Renal pelvis (tissue), 12 donors: Measurements from ENCODE around the gene OR2A7. TPM values are rescaled to one million over a fixed set of nuclear protein-coding genes. Genes with fewer than 3 reads are reported as not detected.
"Not testable (repeated sequence)": the region's sequence is repeated elsewhere in the genome, so short reads cannot be mapped to it uniquely, and the experiment has no call there.

Source experiments
- DNase-seq: peaks from one replicate; pipeline ENCODE4 v3.0.0-alpha.2; 2013
- long read RNA-seq, 16 experiments: transcript quantifications; one replicate each; lab custom pipeline, GENCODE V29; 2026
- polyA plus RNA-seq, 3 donors: library from polyadenylated mRNA; unstranded; fragments of 120-200 nt; gene quantifications; one replicate each; pipeline ENCODE4 v1.2.1, GENCODE V29; 2013; ENCODE audit not compliant: insufficient read length in 3 of 3

Gene OR2A7
- polyA plus RNA-seq = 10 to 100 TPM in 2 of 3 donors, 1 to 10 TPM in 1; 3.2 to 21.1 (median 19.6) TPM
- long read RNA-seq, donor 1, partial matches to known transcripts = 0 of 2 reads
- long read RNA-seq, donor 1, other reads (novel, unspliced or antisense) = 0 of 2 reads
- long read RNA-seq, donor 2 = 0 reads
- long read RNA-seq, donor 3, partial matches to known transcripts = 0 of 2 reads
- long read RNA-seq, donor 3, other reads (novel, unspliced or antisense) = 0 of 2 reads
- long read RNA-seq, donor 4, partial matches to known transcripts = 0 of 1 reads
- long read RNA-seq, donor 4, other reads (novel, unspliced or antisense) = 0 of 1 reads
- long read RNA-seq, donor 5 = 0 reads
- long read RNA-seq, donor 6, transcript OR2A7-201 (1 exons, 1,116 nt) = major isoform, 5 of 5 reads
- long read RNA-seq, donor 6, partial matches to known transcripts = 0 of 5 reads
- long read RNA-seq, donor 6, other reads (novel, unspliced or antisense) = 0 of 5 reads
- long read RNA-seq, donor 7 = 0 reads
- long read RNA-seq, donor 8, partial matches to known transcripts = 0 of 1 reads
- long read RNA-seq, donor 8, other reads (novel, unspliced or antisense) = 0 of 1 reads
- long read RNA-seq, donor 9, partial matches to known transcripts = 0 of 1 reads
- long read RNA-seq, donor 9, other reads (novel, unspliced or antisense) = 0 of 1 reads
- long read RNA-seq, donor 10, transcript OR2A7-201 (1 exons, 1,116 nt) = major isoform, 6 of 6 reads
- long read RNA-seq, donor 10, partial matches to known transcripts = 0 of 6 reads
- long read RNA-seq, donor 10, other reads (novel, unspliced or antisense) = 0 of 6 reads
- long read RNA-seq, donor 11, partial matches to known transcripts = 0 of 2 reads
- long read RNA-seq, donor 11, other reads (novel, unspliced or antisense) = 0 of 2 reads
- long read RNA-seq, donor 12, partial matches to known transcripts = 0 of 4 reads
- long read RNA-seq, donor 12, other reads (novel, unspliced or antisense) = 0 of 4 reads
- long read RNA-seq, donor 13, partial matches to known transcripts = 0 of 1 reads
- long read RNA-seq, donor 13, other reads (novel, unspliced or antisense) = 0 of 1 reads
- long read RNA-seq, donor 14, transcript OR2A7-201 (1 exons, 1,116 nt) = major isoform, 6 of 6 reads
- long read RNA-seq, donor 14, partial matches to known transcripts = 0 of 6 reads
- long read RNA-seq, donor 14, other reads (novel, unspliced or antisense) = 0 of 6 reads
- long read RNA-seq, donor 15, transcript OR2A7-201 (1 exons, 1,116 nt) = major isoform, 5 of 5 reads
- long read RNA-seq, donor 15, partial matches to known transcripts = 0 of 5 reads
- long read RNA-seq, donor 15, other reads (novel, unspliced or antisense) = 0 of 5 reads
- long read RNA-seq, donor 16 = 0 reads

- DNase-seq = not testable (repeated sequence)
Measured at GRCh38 chr7:144264692-144265091, at the start of gene OR2A7. Gene OR2A7 (minus strand): TSS chr7:144264792. CDS start chr7:144259628, 5,164 bp downstream.

- not testable (repeated sequence) for DNase-seq
Measured at GRCh38 chr7:144311872-144312469, 47.4 kb upstream of the OR2A7 start, which contains the start of gene OR2A1. Gene OR2A1 (plus strand): TSS chr7:144312419. CDS start chr7:144318125, 5,706 bp downstream.

DNA sequence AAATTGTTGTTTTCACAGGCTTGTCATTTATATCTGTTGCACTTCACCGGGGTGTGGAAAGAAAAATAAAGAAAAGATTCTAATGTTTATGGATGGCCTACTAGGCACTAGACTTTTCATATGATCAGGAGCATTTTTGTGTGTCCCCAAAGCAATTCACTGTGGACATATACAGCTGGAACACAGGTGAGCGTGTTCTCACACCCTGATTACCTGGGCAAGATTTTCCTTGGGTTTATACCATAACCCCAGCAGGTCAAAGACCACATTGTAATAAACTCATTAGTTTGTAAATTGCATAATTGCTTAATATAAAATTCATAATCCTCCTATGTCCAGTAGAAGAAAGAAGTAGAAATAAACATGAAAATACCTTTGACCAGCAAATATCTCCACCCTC lies 46.6 kb upstream of the OR2A7 start:
- not testable (repeated sequence) for DNase-seq

DNA sequence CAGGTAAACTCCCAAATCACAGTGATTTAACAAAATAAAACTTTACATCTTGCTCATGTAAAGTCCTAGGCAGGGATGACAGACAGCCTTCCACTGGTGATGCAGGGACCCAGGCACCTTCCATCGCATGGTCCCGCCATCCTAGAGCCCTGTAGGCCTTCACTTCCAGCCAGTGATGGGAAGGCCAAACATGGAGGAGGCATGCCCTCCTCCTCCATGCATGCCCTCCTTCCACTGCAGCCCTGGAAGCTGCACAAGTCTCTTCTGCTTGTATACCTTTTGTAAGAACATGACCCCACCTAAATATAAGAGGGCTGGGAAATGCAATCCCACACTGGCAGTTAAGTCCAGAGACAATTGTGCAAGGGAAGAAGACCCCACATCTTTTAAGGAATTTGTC lies 45.1 kb upstream of the OR2A7 start:
- not testable (repeated sequence) for DNase-seq

DNA sequence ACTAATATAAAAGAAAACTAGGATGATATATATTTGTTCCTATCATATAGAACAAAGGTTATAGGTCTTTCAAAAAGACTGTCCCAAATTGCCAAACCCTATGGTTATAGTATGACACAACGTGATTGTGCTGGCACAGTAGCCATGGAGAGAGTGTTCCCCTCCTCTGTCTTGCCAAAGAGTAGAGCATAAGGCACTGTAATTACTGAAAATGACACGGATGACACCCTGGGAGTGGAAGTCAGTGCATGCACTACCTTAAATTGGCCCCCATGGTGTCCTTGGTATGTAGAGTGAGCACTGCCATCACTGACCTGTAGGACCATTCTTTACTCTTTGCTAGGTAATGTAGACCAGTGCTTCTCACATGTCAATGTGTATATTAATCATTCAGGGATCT lies 40.6 kb upstream of the OR2A7 start:
- DNase-seq = not testable (repeated sequence)

DNA sequence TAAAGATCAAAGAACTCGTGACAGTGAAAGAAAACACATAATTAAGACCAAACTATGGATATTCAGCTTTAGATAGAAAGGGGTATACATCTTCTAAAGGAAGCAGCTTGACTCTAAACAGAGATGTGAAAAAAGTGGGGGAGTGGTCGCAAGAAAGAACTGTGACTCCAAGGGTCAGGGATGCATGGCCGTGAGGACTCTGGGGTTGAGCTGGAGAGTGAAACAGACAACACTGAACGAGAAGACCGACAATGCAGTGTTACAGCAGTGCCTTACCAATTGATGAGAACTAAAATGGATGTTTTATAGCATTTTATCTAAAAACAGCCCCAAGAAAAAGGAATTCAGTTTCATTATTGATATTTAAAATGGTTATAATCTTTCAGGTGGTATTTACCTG lies 39.0 kb upstream of the OR2A7 start:
- not testable (repeated sequence) for DNase-seq

DNA sequence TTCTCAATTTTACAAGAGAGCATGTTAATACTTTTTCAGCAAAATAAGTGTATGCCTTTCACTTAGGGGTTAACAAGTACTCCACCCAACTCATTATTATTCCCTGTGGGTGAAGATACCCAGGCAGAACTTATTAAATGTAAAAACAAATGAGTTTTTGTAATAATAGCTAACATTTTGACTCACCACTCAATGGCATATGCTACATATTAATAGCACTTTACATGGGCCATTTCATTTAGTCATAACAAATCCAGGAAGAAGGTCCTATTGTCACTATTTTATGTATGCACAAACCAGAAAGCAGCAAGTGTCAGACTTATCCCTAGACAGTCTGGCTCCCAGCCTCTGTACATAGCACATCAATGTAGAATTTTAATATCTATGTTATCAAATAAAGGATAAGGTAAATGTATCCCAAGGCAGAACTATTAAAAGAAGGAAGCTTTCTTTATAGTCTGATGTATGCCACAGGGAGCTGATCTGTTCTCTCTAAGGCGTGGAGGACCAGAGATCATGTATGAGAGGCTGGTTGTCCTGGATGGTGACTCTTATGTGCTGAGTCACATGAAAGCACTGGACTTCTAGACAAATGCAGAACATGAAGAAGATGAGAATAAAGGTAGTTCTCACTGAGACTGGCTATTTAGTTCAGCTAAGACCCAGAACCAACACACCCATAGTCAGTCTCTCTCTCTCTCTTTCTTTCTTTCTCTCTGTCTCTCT lies 38.1 kb upstream of the OR2A7 start:
- DNase-seq = not testable (repeated sequence)

DNA sequence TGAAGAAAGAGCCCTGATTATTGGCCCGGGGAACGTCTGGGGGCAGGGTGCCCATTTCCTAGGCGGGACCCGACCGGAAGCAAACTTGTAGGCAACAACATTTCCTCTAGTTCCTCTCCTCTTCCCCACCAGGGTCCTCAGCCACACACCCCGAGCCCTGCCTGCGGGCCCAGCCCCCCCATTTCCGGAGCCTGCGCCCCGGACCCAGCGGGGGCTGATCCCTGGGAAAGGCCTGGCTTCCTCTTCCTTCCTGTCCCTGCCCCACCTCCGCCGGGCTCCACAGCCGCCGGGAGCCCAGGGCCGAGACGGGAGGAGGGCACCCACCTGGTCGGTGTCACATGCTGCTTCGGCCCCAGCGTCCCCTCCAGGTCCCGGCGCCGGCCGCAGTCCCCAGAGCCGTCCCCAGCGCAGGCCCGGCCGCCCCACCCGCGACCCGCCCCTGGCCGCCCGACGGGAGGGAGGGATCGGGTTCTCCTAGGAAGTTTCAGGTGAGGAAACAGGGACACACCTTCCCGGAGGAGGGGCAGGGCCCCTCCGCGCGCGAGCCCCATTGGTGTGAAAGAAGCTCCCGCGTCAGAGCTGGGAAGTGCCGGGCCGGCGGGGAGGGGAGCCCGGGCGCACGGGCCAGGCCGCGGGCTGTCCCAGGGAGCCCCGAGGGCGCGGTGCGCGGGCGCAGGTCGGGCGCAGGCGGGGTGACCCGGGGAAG lies 29.4 kb upstream of the OR2A7 start:
- DNase-seq = not testable (repeated sequence)

GRCh38 chr7:144292384-144293161 lies 28.0 kb upstream of the OR2A7 start:
- DNase-seq = not testable (repeated sequence)

DNA sequence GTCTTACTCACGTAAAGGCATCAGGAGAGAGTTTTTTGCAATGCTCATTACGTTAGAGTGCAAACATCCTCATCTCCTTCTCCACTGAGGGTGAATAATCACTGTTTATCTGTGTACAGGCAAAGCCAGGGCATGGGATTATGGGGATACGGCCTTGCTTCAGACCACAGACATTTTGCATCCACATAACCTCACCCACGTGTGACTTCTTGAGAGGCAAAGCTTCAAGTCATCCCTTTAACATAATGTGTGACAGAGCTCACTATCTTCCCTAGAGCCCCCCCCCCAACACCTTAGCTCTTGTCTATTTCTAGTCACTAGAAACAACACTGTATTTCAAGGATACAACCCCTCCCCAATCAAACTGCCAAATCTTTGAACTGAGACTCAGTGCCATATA lies 27.0 kb upstream of the OR2A7 start:
- not testable (repeated sequence) for DNase-seq

- not testable (repeated sequence) for DNase-seq
Measured at GRCh38 chr7:144287171-144287784, 22.7 kb upstream of the OR2A7 start.

DNA sequence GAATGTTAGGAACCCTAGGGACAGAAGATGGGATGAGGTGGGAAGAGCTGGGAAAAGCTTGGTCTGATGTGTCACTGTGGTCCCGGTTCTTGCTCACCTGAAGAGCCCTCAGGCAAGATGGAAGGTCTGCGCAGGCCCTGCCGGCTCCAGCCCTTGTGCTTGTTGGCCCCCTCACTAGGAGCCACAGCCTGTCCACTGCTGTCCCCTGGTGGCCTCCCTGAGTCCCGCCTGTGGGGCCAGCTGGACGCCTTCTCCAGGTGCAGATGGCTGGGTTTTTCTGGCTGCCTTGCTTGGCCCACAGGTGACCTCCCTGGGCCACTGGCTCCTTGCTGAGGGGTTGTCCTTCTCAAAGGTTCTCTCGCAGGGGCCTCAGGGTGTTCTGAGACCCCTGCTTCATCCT lies 19.1 kb upstream of the OR2A7 start:
- not testable (repeated sequence) for DNase-seq

DNA sequence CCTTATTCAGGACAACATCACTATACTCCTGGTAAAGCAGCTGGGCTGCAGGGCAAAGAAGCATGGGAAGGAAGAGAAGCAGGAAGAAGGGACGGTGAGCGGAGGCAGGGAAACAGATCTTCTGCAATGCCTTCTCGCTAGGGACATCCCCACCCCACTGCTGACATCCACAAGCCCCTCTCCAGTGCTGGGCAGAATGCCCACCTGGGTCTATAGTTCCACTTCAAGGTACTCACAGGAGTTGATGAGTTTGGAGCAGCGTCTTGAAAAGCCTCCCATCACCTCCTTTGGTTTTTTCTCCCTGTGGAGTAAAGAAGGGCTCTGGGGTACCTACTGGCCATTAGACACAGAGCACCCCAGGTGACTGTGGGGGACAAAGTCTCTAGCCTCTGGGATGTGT lies 17.9 kb upstream of the OR2A7 start:
- DNase-seq = not testable (repeated sequence)

DNA sequence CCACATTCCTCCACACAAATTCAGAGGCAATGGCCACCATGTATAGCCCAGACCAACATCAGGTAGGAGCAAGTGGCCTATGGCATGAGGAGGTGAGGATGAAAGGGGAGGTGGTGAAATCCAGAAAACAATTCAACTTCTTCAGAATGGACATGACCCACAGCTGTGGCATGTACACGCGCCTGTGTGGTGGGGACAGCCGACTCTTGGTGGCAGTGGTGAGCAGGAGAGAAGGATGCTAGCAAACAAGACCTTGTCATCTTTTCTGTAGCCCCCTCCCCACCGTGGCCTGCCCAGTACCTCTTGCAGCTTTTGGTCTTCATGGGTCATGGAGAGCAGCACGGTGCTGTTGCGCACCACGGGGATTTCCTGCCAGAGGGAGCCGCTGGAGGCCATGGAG lies 17.4 kb upstream of the OR2A7 start:
- not testable (repeated sequence) for DNase-seq

DNA sequence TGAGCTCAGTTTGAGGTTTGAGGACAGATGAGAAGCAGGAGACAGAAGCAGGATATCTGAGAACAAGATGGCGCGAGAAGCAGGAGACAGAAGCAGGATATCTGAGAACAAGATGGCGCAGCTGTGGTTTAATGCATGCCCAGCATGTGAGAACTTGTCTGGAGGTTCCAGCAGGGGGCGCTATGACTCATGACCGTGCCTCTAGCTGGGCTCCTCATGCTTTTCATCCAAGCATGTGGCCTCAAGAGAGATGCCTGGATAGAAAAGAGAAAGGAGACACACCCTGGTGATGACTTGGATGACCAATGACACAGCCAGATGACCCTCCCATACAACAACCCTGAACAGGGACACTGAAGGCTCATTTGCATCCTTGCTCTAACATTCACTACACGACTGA lies 15.4 kb upstream of the OR2A7 start:
- DNase-seq = not testable (repeated sequence)

DNA sequence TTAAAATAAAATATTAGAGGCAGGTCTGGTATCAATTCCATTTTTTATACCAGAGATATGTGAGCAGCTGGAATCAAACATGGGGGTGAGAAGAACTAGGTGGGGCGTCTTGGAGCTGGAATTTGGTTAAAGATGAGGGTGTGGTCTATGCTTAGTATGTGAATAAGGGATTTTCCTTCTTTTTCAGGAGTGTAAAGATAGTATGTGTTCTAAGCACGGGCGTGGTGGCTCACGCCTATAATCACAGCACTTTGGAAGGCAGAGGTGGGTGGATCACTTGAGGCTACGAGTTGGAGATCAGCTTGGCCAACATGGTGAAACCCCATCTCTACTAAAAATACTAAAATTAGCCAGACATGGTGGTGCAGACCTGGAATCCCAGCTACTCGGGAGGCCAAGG lies 10.7 kb upstream of the OR2A7 start:
- DNase-seq = not testable (repeated sequence)

DNA sequence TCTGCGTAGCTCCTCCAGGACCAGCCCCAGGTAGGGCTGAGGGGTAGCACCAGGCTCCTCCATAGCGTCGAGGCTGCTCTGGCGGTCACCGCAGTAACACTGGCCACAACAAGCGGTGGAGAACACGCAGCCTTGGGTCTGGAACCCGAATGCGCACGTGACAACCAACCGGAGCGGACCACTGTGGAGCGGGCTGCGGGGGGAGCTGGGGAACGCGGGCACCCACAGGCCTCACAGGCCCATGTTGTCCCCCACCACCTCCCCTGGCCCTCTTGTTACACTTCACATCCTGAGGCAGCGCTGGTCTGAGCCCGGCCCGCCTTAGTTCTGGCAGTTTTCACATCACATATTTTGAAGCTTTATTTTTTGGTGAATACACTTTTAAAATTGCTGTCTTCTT lies 4.6 kb upstream of the OR2A7 start, which contains the start of gene CTAGE8:
TSS of gene CTAGE8 (minus strand) at position 101 of the 400 bp plus-strand sequence. CDS start at position 63, 38 bp downstream.
- not testable (repeated sequence) for DNase-seq

DNA sequence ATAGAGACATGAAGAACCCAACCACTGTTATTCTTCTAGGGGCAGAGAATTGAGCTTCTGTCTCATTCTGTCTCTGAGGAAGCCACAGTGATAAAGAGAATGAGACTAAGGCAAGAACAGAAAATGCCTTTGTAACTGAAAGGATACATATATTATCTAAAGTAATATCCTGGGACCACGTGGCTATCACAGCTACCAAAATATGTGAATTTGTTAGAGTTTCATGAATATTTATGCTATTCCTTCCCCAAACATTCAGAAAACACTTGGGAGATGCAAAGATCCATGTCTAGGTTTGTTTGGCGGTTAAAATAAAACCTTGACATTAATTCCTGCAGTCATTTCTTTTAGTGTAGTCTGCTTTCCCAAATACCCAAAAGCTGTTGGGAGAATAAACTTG lies 2.5 kb downstream of the OR2A7 start:
- DNase-seq = not testable (repeated sequence)
